Stomach (tissue), 4 donors: ENCODE results near the gene ABTB2.

Experiments
- EP300 ChIP-seq: sonication (generic); formaldehyde crosslinking; IDR thresholded peaks from one replicate; pipeline ENCODE4 v1.6.1; 2017; ENCODE audit warnings: antibody characterized with exemption
- POLR2A ChIP-seq, 4 donors: fragments of 450-650 bp; IDR thresholded peaks; one replicate each; pipeline ENCODE4 v1.6.1; 2016; ENCODE audit warnings: antibody characterized with exemption in 4 of 4, control low read depth in 2 of 4, mild to moderate bottlenecking in 1 of 4, moderate library complexity in 1 of 4
- POLR2AphosphoS5 ChIP-seq, 3 donors: sonication (generic); formaldehyde crosslinking; IDR thresholded peaks; one replicate each; pipeline ENCODE4 v1.6.1; 2016; ENCODE audit warnings: antibody characterized with exemption in 3 of 3
- TF ChIP-seq, protein P1 (sequence below), 7 experiments: fragments of 450-650 bp in 4 of 7; fragments of 200-600 bp in 3 of 7; sonication (generic) in 3 of 7; IDR thresholded peaks; one replicate each; pipeline ENCODE4 v1.5.1; 2016 to 2019; ENCODE audit warnings: antibody characterized with exemption in 7 of 7, control low read depth in 2 of 7, mild to moderate bottlenecking in 1 of 7

GRCh38 chr11:34268906-34269430 lies 88.8 kb downstream of the ABTB2 start:
- TF ChIP-seq, protein P1, sequence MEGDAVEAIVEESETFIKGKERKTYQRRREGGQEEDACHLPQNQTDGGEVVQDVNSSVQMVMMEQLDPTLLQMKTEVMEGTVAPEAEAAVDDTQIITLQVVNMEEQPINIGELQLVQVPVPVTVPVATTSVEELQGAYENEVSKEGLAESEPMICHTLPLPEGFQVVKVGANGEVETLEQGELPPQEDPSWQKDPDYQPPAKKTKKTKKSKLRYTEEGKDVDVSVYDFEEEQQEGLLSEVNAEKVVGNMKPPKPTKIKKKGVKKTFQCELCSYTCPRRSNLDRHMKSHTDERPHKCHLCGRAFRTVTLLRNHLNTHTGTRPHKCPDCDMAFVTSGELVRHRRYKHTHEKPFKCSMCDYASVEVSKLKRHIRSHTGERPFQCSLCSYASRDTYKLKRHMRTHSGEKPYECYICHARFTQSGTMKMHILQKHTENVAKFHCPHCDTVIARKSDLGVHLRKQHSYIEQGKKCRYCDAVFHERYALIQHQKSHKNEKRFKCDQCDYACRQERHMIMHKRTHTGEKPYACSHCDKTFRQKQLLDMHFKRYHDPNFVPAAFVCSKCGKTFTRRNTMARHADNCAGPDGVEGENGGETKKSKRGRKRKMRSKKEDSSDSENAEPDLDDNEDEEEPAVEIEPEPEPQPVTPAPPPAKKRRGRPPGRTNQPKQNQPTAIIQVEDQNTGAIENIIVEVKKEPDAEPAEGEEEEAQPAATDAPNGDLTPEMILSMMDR (IDR thresholded peaks at IDR 0.05): no peak
- TF ChIP-seq EP300: no peak
- no peak for TF ChIP-seq POLR2AphosphoS5 (IDR thresholded peaks at IDR 0.05)
- no peak for TF ChIP-seq POLR2A (IDR thresholded peaks at IDR 0.05)
